SHP77 (cell line): Measurements from ENCODE around the gene B4GALT4.
"Not testable (repeated sequence)": the region's sequence is repeated elsewhere in the genome, so short reads cannot be mapped to it uniquely, and the experiment has no call there.

Experiments used
- DNase-seq, 2 experiments: peaks; one replicate each; lab custom pipeline; 2025; lab: John Stamatoyannopoulos, UW

The B4GALT4 gene

GRCh38 chr3:119205209-119205608 lies 35.5 kb downstream of the B4GALT4 start:
- no peak for DNase-seq

GRCh38 chr3:119195911-119196310 lies 44.8 kb downstream of the B4GALT4 start:
- no peak for DNase-seq

GRCh38 chr3:119195151-119195476 lies 45.6 kb downstream of the B4GALT4 start:
- no peak for DNase-seq

- DNase-seq, result no peak
Measured at GRCh38 chr3:119194237-119195150, 46.2 kb downstream of the B4GALT4 start.

GRCh38 chr3:119191800-119192199 lies 48.9 kb downstream of the B4GALT4 start:
- DNase-seq, result no peak

GRCh38 chr3:119187266-119187665 lies 53.4 kb downstream of the B4GALT4 start:
- DNase-seq, result no peak

- no peak for DNase-seq
Measured at GRCh38 chr3:119184796-119185570, 55.7 kb downstream of the B4GALT4 start.

GRCh38 chr3:119184111-119184510 lies 56.6 kb downstream of the B4GALT4 start:
- no peak for DNase-seq

GRCh38 chr3:119181765-119182164 lies 58.9 kb downstream of the B4GALT4 start:
- no peak for DNase-seq

- no peak for DNase-seq
Measured at GRCh38 chr3:119177321-119177720, 63.4 kb downstream of the B4GALT4 start.

GRCh38 chr3:119176778-119177177 lies 63.9 kb downstream of the B4GALT4 start:
- DNase-seq, result no peak

GRCh38 chr3:119175872-119176756 lies 64.6 kb downstream of the B4GALT4 start:
- no peak for DNase-seq

GRCh38 chr3:119173325-119173724 lies 67.4 kb downstream of the B4GALT4 start, which contains the start of gene UPK1B:
Gene UPK1B (plus strand): TSS chr3:119173598. CDS start chr3:119186742, 13,144 bp downstream.
- DNase-seq, result no peak

GRCh38 chr3:119170821-119171220 lies 69.9 kb downstream of the B4GALT4 start:
- DNase-seq, result no peak

- not testable (repeated sequence) for DNase-seq
Measured at GRCh38 chr3:119164745-119165144, 75.9 kb downstream of the B4GALT4 start.
